HEK293 (cell line): ENCODE results near the gene CR1.

Source experiments
- BCL6B ChIP-seq: fragments of 450-650 bp; formaldehyde crosslinking; IDR thresholded peaks from 2 replicates; pipeline ENCODE4 v1.5.1; 2017; ENCODE audit warnings: missing biosample characterization, missing genetic modification characterization
- HOXA7 ChIP-seq: sonication (generic); formaldehyde crosslinking; IDR thresholded peaks from 2 replicates; pipeline ENCODE4 v1.8.1; 2022; ENCODE audit warnings: missing genetic modification reagents, borderline replicate concordance
- HOXD13 ChIP-seq: sonication (generic); formaldehyde crosslinking; IDR thresholded peaks from 2 replicates; pipeline ENCODE4 v1.8.0; 2022; ENCODE audit warnings: missing genetic modification reagents, borderline replicate concordance
- MEIS1 ChIP-seq: sonication (generic); formaldehyde crosslinking; IDR thresholded peaks from 2 replicates; pipeline ENCODE4 v1.8.1; 2022; ENCODE audit warnings: missing genetic modification reagents, mild to moderate bottlenecking, borderline replicate concordance
- OSR2 ChIP-seq: fragments of 450-650 bp; formaldehyde crosslinking; IDR thresholded peaks from 2 replicates; pipeline ENCODE4 v1.5.1; 2016; ENCODE audit warnings: missing biosample characterization, missing genetic modification characterization
- PRDM10 ChIP-seq: fragments of 450-650 bp; formaldehyde crosslinking; IDR thresholded peaks from 2 replicates; pipeline ENCODE4 v1.5.1; 2016; ENCODE audit warnings: missing biosample characterization, missing genetic modification characterization
- SETDB1 ChIP-seq: IDR thresholded peaks from one replicate; pipeline ENCODE4 v1.6.1; 2017; ENCODE audit warnings: mild to moderate bottlenecking, low read length, moderate library complexity, mixed read lengths; ENCODE audit not compliant: insufficient read length
- ZBTB26 ChIP-seq: fragments of 450-650 bp; formaldehyde crosslinking; optimal IDR thresholded peaks from 2 replicates; pipeline ENCODE3; 2016; ENCODE audit warnings: missing biosample characterization, mild to moderate bottlenecking, missing genetic modification characterization
- ZFP3 ChIP-seq: fragments of 450-650 bp; formaldehyde crosslinking; IDR thresholded peaks from 2 replicates; pipeline ENCODE4 v1.5.1; 2016; ENCODE audit warnings: low read depth, missing biosample characterization, missing genetic modification characterization
- ZFP41 ChIP-seq: fragments of 450-650 bp; formaldehyde crosslinking; IDR thresholded peaks from 2 replicates; pipeline ENCODE4 v1.5.1; 2016; ENCODE audit warnings: missing biosample characterization, missing genetic modification characterization, borderline replicate concordance
- ZFP69B ChIP-seq: fragments of 450-650 bp; formaldehyde crosslinking; IDR thresholded peaks from 2 replicates; pipeline ENCODE4 v1.5.1; 2016; ENCODE audit warnings: missing biosample characterization, missing genetic modification characterization
- ZIC2 ChIP-seq: fragments of 450-650 bp; formaldehyde crosslinking; IDR thresholded peaks from 2 replicates; pipeline ENCODE4 v1.5.1; 2016; ENCODE audit warnings: missing biosample characterization, missing genetic modification characterization
- ZNF10 ChIP-seq: fragments of 450-650 bp; formaldehyde crosslinking; IDR thresholded peaks from 2 replicates; pipeline ENCODE4 v1.5.1; 2017; ENCODE audit warnings: missing biosample characterization, missing genetic modification characterization
- ZNF112 ChIP-seq: fragments of 450-650 bp; formaldehyde crosslinking; IDR thresholded peaks from 2 replicates; pipeline ENCODE4 v1.5.0; 2017; ENCODE audit warnings: missing biosample characterization, missing genetic modification characterization
- ZNF133 ChIP-seq: fragments of 450-650 bp; formaldehyde crosslinking; IDR thresholded peaks from 2 replicates; pipeline ENCODE4 v1.5.1; 2016; ENCODE audit warnings: missing biosample characterization, missing genetic modification characterization
- ZNF140 ChIP-seq: fragments of 450-650 bp; formaldehyde crosslinking; IDR thresholded peaks from 2 replicates; pipeline ENCODE4 v1.5.1; 2016; ENCODE audit warnings: missing biosample characterization, missing genetic modification characterization
- ZNF148 ChIP-seq: fragments of 450-650 bp; formaldehyde crosslinking; IDR thresholded peaks from 2 replicates; pipeline ENCODE4 v1.5.0; 2017; ENCODE audit warnings: missing biosample characterization, missing genetic modification characterization, borderline replicate concordance
- ZNF155 ChIP-seq: fragments of 450-650 bp; formaldehyde crosslinking; IDR thresholded peaks from 2 replicates; pipeline ENCODE4 v1.5.1; 2016; ENCODE audit warnings: missing biosample characterization, missing genetic modification characterization
- ZNF2 ChIP-seq: fragments of 450-650 bp; formaldehyde crosslinking; IDR thresholded peaks from 2 replicates; pipeline ENCODE4 v1.5.1; 2016; ENCODE audit warnings: missing biosample characterization, missing genetic modification characterization
- ZNF292 ChIP-seq: fragments of 450-650 bp; formaldehyde crosslinking; IDR thresholded peaks from 2 replicates; pipeline ENCODE4 v1.5.1; 2016; ENCODE audit warnings: low read depth, missing biosample characterization, missing genetic modification characterization, borderline replicate concordance
- ZNF302 ChIP-seq: fragments of 450-650 bp; formaldehyde crosslinking; IDR thresholded peaks from 2 replicates; pipeline ENCODE4 v1.5.1; 2016; ENCODE audit warnings: missing biosample characterization, missing genetic modification characterization, low read depth
- ZNF324 ChIP-seq: fragments of 450-650 bp; formaldehyde crosslinking; IDR thresholded peaks from 2 replicates; pipeline ENCODE4 v1.5.1; 2016; ENCODE audit warnings: missing biosample characterization, missing genetic modification characterization
- ZNF341 ChIP-seq: fragments of 450-650 bp; formaldehyde crosslinking; IDR thresholded peaks from 2 replicates; pipeline ENCODE4; 2016; ENCODE audit warnings: low read depth, missing biosample characterization, missing genetic modification characterization
- ZNF354C ChIP-seq: fragments of 450-650 bp; formaldehyde crosslinking; IDR thresholded peaks from 2 replicates; pipeline ENCODE4 v1.5.1; 2016; ENCODE audit warnings: missing biosample characterization, missing genetic modification characterization, low read depth, borderline replicate concordance
- ZNF404 ChIP-seq: fragments of 450-650 bp; formaldehyde crosslinking; IDR thresholded peaks from 2 replicates; pipeline ENCODE4 v1.5.1; 2017; ENCODE audit warnings: missing biosample characterization, missing genetic modification characterization
- ZNF529 ChIP-seq: fragments of 450-650 bp; formaldehyde crosslinking; IDR thresholded peaks from 2 replicates; pipeline ENCODE4 v1.5.1; 2017; ENCODE audit warnings: missing genetic modification characterization, missing biosample characterization; ENCODE audit not compliant: insufficient replicate concordance
- ZNF548 ChIP-seq: fragments of 450-650 bp; formaldehyde crosslinking; IDR thresholded peaks from 2 replicates; pipeline ENCODE4 v1.5.1; 2016; ENCODE audit warnings: missing biosample characterization, missing genetic modification characterization
- ZNF600 ChIP-seq: fragments of 450-650 bp; formaldehyde crosslinking; IDR thresholded peaks from 2 replicates; pipeline ENCODE4 v1.5.1; 2016; ENCODE audit warnings: missing biosample characterization, missing genetic modification characterization
- ZNF610 ChIP-seq: fragments of 450-650 bp; formaldehyde crosslinking; IDR thresholded peaks from 2 replicates; pipeline ENCODE4 v1.5.1; 2016; ENCODE audit warnings: missing biosample characterization, missing genetic modification characterization, borderline replicate concordance
- ZNF629 ChIP-seq: fragments of 450-650 bp; formaldehyde crosslinking; IDR thresholded peaks from 2 replicates; pipeline ENCODE4 v1.5.1; 2017; ENCODE audit warnings: missing biosample characterization, missing genetic modification characterization
- ZNF692 ChIP-seq: fragments of 450-650 bp; formaldehyde crosslinking; IDR thresholded peaks from 2 replicates; pipeline ENCODE4 v1.5.1; 2016; ENCODE audit warnings: missing biosample characterization, missing genetic modification characterization

Gene CR1

GRCh38 chr1:207649865-207650580, 154.1 kb downstream of the CR1 start (continued):
- TF ChIP-seq ZNF148 (tag by site-specific recombination) (no peak), ZNF354C (tag by site-specific recombination) (no peak), ZNF600 (no peak), ZNF292 (tag by site-specific recombination) (no peak), ZFP41 (tag by site-specific recombination) (no peak), PRDM10 (tag by site-specific recombination) (peak; percentile 87), ZNF629 (no peak), ZNF692 (tag by site-specific recombination) (no peak), MEIS1 (CRISPR knock-in tag) (no peak), ZFP69B (tag by site-specific recombination) (no peak), OSR2 (tag by site-specific recombination) (0 out of 2 replicates have a peak, but pooled peaks have one; percentile 12), ZNF529 (tag by site-specific recombination) (no peak), ZNF2 (tag by site-specific recombination) (no peak), BCL6B (tag by site-specific recombination) (no peak), ZBTB26 (no peak), ZNF610 (tag by site-specific recombination) (no peak), ZFP3 (tag by site-specific recombination) (no peak), ZNF302 (tag by site-specific recombination) (no peak), HOXD13 (CRISPR knock-in tag) (no peak), ZNF548 (tag by site-specific recombination) (no peak), ZNF140 (tag by site-specific recombination) (no peak), ZNF155 (no peak), ZIC2 (tag by site-specific recombination) (peak; percentile 79), SETDB1 (no peak), ZNF112 (tag by site-specific recombination) (no peak), ZNF133 (tag by site-specific recombination) (no peak), ZNF341 (tag by site-specific recombination) (no peak), HOXA7 (CRISPR knock-in tag) (no peak), ZNF324 (tag by site-specific recombination) (no peak), ZNF404 (tag by site-specific recombination) (no peak), ZNF10 (tag by site-specific recombination) (no peak)
